Erythroblast (primary cell): ENCODE results near the gene AAGAB.

Experiments
- GATA1 ChIP-seq: IDR thresholded peaks from 2 replicates; pipeline ENCODE4 v1.6.1; 2011; ENCODE audit warnings: low read depth, mild to moderate bottlenecking, control low read depth, low read length, moderate library complexity
- POLR2A ChIP-seq: IDR thresholded peaks from 2 replicates; pipeline ENCODE4 v1.6.1; 2011; ENCODE audit warnings: mild to moderate bottlenecking, low read length

- TF ChIP-seq POLR2A = no peak
- no peak for TF ChIP-seq GATA1
Measured at GRCh38 chr15:67152429-67152828, 102.0 kb downstream of the AAGAB start.
